Naive thymus-derived CD4-positive, alpha-beta T cell (primary cell): ENCODE results near the gene NPHP4. TPM values are rescaled to one million over a fixed set of nuclear protein-coding genes. Genes with fewer than 3 reads are reported as not detected.

ENCODE experiments used
- ATAC-seq: fragments of 150-1000 bp; cut with Tn5 transposase; 2 replicates; pipeline ENCODE4 v1.10.0; 2021; ENCODE audit warnings: mild to moderate bottlenecking, moderate library complexity
- CTCF ChIA-PET: fragments of 350-600 bp; sonication (Branson Sonifier 250); formaldehyde crosslinking; loops from one replicate; lab custom pipeline; 2021; ENCODE audit warnings: antibody characterized with exemption; lab: Charles Lee
- POLR2A ChIA-PET: fragments of 350-600 bp; sonication (Branson Sonifier 250); formaldehyde crosslinking; loops from one replicate; lab custom pipeline; 2021; ENCODE audit warnings: antibody characterized with exemption, inconsistent platforms; lab: Charles Lee
- DNase-seq, 9 donors: peaks; one replicate each; pipeline versions ENCODE4 v3.0.0 to v3.0.0-alpha.2; 2020 to 2022; ENCODE audit warnings: mixed read lengths in 1 of 9
- H3K27ac ChIP-seq: one replicate; pipeline ENCODE4 v1.7.0; 2013; ENCODE audit warnings: mild to moderate bottlenecking, low read depth, low read length, moderate library complexity
- H3K27me3 ChIP-seq, 2 donors: one replicate each; pipeline ENCODE4 v1.7.0; 2013; ENCODE audit warnings: low read length in 2 of 2, mild to moderate bottlenecking in 2 of 2, moderate library complexity in 2 of 2; ENCODE audit not compliant: control insufficient read depth in 2 of 2, insufficient read depth in 2 of 2
- H3K36me3 ChIP-seq, 3 experiments: 1 replicate in 2 of 3; 2 replicates in 1 of 3; pipeline ENCODE4 v1.7.0; 2013; ENCODE audit warnings: low read length in 3 of 3, mild to moderate bottlenecking in 3 of 3, moderate library complexity in 1 of 3; ENCODE audit not compliant: insufficient read depth in 3 of 3, control insufficient read depth in 2 of 3
- H3K4me1 ChIP-seq, 2 donors: one replicate each; pipeline ENCODE4 v1.7.0; 2013; ENCODE audit warnings: low read length in 2 of 2, mild to moderate bottlenecking in 2 of 2, moderate library complexity in 1 of 2; ENCODE audit not compliant: control insufficient read depth in 2 of 2, insufficient read depth in 2 of 2
- H3K4me3 ChIP-seq: 2 replicates; pipeline ENCODE4 v1.7.0; 2013; ENCODE audit warnings: mild to moderate bottlenecking, low read length
- H3K9me3 ChIP-seq, 3 experiments: 1 replicate in 2 of 3; 2 replicates in 1 of 3; pipeline ENCODE4 v1.7.0; 2013; ENCODE audit warnings: low read length in 3 of 3; ENCODE audit not compliant: control insufficient read depth in 2 of 3
- H3K27ac Mint-ChIP-seq, 9 donors: one replicate each; pipeline ENCODE4 v1.8.0; 2020 to 2022; ENCODE audit warnings: mixed read lengths in 9 of 9, mild to moderate bottlenecking in 8 of 9, moderate library complexity in 5 of 9, inconsistent platforms in 2 of 9
- H3K27me3 Mint-ChIP-seq, 5 donors: one replicate each; pipeline ENCODE4 v1.8.0; 2021 to 2022; ENCODE audit warnings: mixed read lengths in 5 of 5, mild to moderate bottlenecking in 1 of 5
- H3K36me3 Mint-ChIP-seq, 5 donors: one replicate each; pipeline ENCODE4 v1.8.0; 2020 to 2022; ENCODE audit warnings: mixed read lengths in 5 of 5, mild to moderate bottlenecking in 3 of 5, inconsistent platforms in 1 of 5
- H3K4me1 Mint-ChIP-seq, 7 donors: one replicate each; pipeline ENCODE4 v1.8.0; 2020 to 2022; ENCODE audit warnings: mixed read lengths in 7 of 7, mild to moderate bottlenecking in 3 of 7, inconsistent platforms in 1 of 7
- H3K4me3 Mint-ChIP-seq, 10 donors: one replicate each; pipeline ENCODE4 v1.8.0; 2020 to 2022; ENCODE audit warnings: mild to moderate bottlenecking in 10 of 10, mixed read lengths in 10 of 10, moderate library complexity in 6 of 10, inconsistent platforms in 2 of 10
- H3K9me3 Mint-ChIP-seq, 11 donors: one replicate each; pipeline ENCODE4 v1.8.0; 2020 to 2022; ENCODE audit warnings: mixed read lengths in 11 of 11, mild to moderate bottlenecking in 4 of 11, inconsistent platforms in 1 of 11, moderate library complexity in 1 of 11
- intact Hi-C, 2 donors: fragments of 100-400 bp; cut with micrococcal nuclease; formaldehyde crosslinking; loops; one replicate each; pipeline ENCODE4 v1.15.1; 2023
- polyA plus RNA-seq, 2 donors: library from polyadenylated mRNA; unstranded; fragments of 300-500 nt; fragmentation: Illumina TruSeq; gene quantifications; one replicate each; pipeline ENCODE4 v1.2.3, GENCODE V29; 2021
- total RNA-seq, 6 experiments: library from RNA in 5 of 6; stranded (reverse) in 5 of 6; gene quantifications; 1 replicate in 5 of 6; 2 replicates in 1 of 6; pipeline ENCODE4 v1.2.3 and lab custom pipeline; 2021 to 2026

Gene NPHP4
- total and polyA plus RNA-seq, 7 experiments from 2014 or later = 0.40 to 20.6 (median 9.2) TPM

GRCh38 chr1:5943343-5944124 is 48.7 kb downstream of the NPHP4 start:
- H3K4me3 ChIP-seq = no peak overlapping the region
- no peaks in the 10 kb centered on the region for H3K4me1 ChIP-seq
- Mint-ChIP-seq H3K9me3 (no peaks in the 10 kb centered on the region), H3K36me3 (peaks cover 0 to 34% (median 4%) of the 10 kb centered on the region in 5 donors), H3K4me1 (no peaks in the 10 kb centered on the region), H3K27ac (peak overlapping the region in 1 of 9 donors; percentile 27), H3K27me3 (no peaks in the 10 kb centered on the region), H3K4me3 (no peak overlapping the region)
- no peak for ATAC-seq
- intact Hi-C loops = no loop called here
- no peaks in the 10 kb centered on the region for H3K9me3 ChIP-seq
- ChIA-PET CTCF (no interaction called here), POLR2A (no interaction called here)
- H3K27me3 ChIP-seq = no peaks in the 10 kb centered on the region
- DNase-seq = no peak
- H3K27ac ChIP-seq = no peak overlapping the region
- peaks cover 0 to 7% (median 0%) of the 10 kb centered on the region in 3 experiments for H3K36me3 ChIP-seq

- Mint-ChIP-seq H3K36me3 (peaks cover 0 to 33% (median 6%) of the 10 kb centered on the region in 5 donors), H3K27ac (no peak overlapping the region), H3K4me3 (no peak overlapping the region), H3K9me3 (no peaks in the 10 kb centered on the region), H3K4me1 (peaks cover 0 to 2% (median 0%) of the 10 kb centered on the region in 7 donors), H3K27me3 (no peaks in the 10 kb centered on the region)
- Histone ChIP-seq H3K27ac (no peak overlapping the region), H3K36me3 (peaks cover 0 to 9% (median 0%) of the 10 kb centered on the region in 3 experiments), H3K4me1 (no peaks in the 10 kb centered on the region), H3K27me3 (no peaks in the 10 kb centered on the region), H3K4me3 (no peak overlapping the region), H3K9me3 (no peaks in the 10 kb centered on the region)
- POLR2A ChIA-PET = no interaction called here
- no peak for ATAC-seq
- intact Hi-C loops = no loop called here
- CTCF ChIA-PET = no interaction called here
- no peak for DNase-seq
These were observed 50.6 kb downstream of the NPHP4 start for GRCh38 chr1:5941671-5942070.

GRCh38 chr1:5940723-5941407 is 51.4 kb downstream of the NPHP4 start:
- Mint-ChIP-seq H3K9me3 (no peaks in the 10 kb centered on the region), H3K4me3 (no peak overlapping the region), H3K27me3 (no peaks in the 10 kb centered on the region), H3K27ac (no peak overlapping the region), H3K4me1 (peaks cover 0 to 2% (median 0%) of the 10 kb centered on the region in 7 donors), H3K36me3 (peaks cover 0 to 33% (median 7%) of the 10 kb centered on the region in 5 donors)
- Histone ChIP-seq H3K27me3 (no peaks in the 10 kb centered on the region), H3K27ac (no peak overlapping the region), H3K9me3 (no peaks in the 10 kb centered on the region), H3K4me3 (no peak overlapping the region), H3K36me3 (peaks cover 0 to 6% (median 0%) of the 10 kb centered on the region in 3 experiments), H3K4me1 (no peaks in the 10 kb centered on the region)
- CTCF ChIA-PET = no interaction called here
- ATAC-seq (no peak), DNase-seq (no peak)
- POLR2A ChIA-PET = no interaction called here
- intact Hi-C loops = no loop called here

- Mint-ChIP-seq H3K4me3 (no peak overlapping the region), H3K9me3 (no peaks in the 10 kb centered on the region)
These were observed 52.7 kb downstream of the NPHP4 start for GRCh38 chr1:5939271-5940170.

GRCh38 chr1:5938101-5938646 is 54.1 kb downstream of the NPHP4 start:
- no peaks in the 10 kb centered on the region for H3K27me3 ChIP-seq
- Mint-ChIP-seq H3K4me3 (no peak overlapping the region), H3K9me3 (no peaks in the 10 kb centered on the region), H3K4me1 (peaks cover 0 to 2% (median 0%) of the 10 kb centered on the region in 7 donors), H3K27ac (no peak overlapping the region), H3K36me3 (peaks cover 0 to 37% (median 4%) of the 10 kb centered on the region in 5 donors), H3K27me3 (no peaks in the 10 kb centered on the region)
- H3K27ac ChIP-seq = no peak overlapping the region
- no peaks in the 10 kb centered on the region for H3K9me3 ChIP-seq
- ChIA-PET CTCF (no interaction called here), POLR2A (no interaction called here)
- no peak for DNase-seq
- no peaks in the 10 kb centered on the region for H3K4me1 ChIP-seq
- peaks cover 0 to 6% (median 0%) of the 10 kb centered on the region in 3 experiments for H3K36me3 ChIP-seq
- no peak overlapping the region for H3K4me3 ChIP-seq
- no peak for ATAC-seq
- intact Hi-C loops = no loop called here

More at GRCh38 chr1:5939271-5940170, 52.7 kb downstream of the NPHP4 start:
- peaks cover 0 to 2% (median 0%) of the 10 kb centered on the region in 7 donors for H3K4me1 Mint-ChIP-seq
- Histone ChIP-seq H3K27ac (no peak overlapping the region), H3K27me3 (no peaks in the 10 kb centered on the region), H3K4me3 (no peak overlapping the region), H3K4me1 (no peaks in the 10 kb centered on the region), H3K9me3 (no peaks in the 10 kb centered on the region), H3K36me3 (peaks cover 0 to 6% (median 0%) of the 10 kb centered on the region in 3 experiments)
- DNase-seq (no peak), ATAC-seq (no peak)
- CTCF ChIA-PET = no interaction called here
- H3K27me3 Mint-ChIP-seq = no peaks in the 10 kb centered on the region
- POLR2A ChIA-PET = no interaction called here
- H3K36me3 Mint-ChIP-seq = peaks cover 0 to 36% (median 5%) of the 10 kb centered on the region in 5 donors
- intact Hi-C loops = no loop called here
- H3K27ac Mint-ChIP-seq = peak overlapping the region in 2 of 9 donors; percentile 46 to 62

DNA sequence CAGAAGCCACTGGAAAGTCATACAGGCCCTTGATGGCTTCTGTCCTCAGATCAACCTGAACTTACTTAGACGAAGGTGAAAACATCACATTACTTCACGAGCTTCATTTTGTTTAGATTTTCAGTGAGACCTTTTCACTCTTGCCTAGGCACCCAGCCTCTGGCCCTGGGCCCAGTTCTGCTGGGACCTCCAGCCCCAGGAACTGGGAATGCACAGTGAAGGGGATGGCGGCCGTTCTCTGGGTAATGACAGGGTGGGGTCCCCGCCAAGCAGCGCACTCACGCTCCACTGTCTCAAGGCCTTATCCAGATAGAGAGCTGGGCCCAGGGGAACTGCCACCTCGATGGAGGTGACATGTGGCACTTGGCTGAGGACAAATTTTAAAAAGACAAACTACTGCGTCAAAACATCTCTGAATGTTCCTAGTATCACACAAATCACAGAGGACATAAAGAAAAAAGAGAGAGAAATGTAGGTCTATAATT is 54.8 kb downstream of the NPHP4 start:
- H3K27me3 ChIP-seq = no peaks in the 10 kb centered on the region

More for the DNA sequence above, 54.8 kb downstream of the NPHP4 start:
- Mint-ChIP-seq H3K27ac (peak overlapping the region in 1 of 9 donors; percentile 55), H3K27me3 (no peaks in the 10 kb centered on the region), H3K4me3 (no peak overlapping the region), H3K4me1 (peaks cover 0 to 2% (median 0%) of the 10 kb centered on the region in 7 donors), H3K36me3 (peaks cover 0 to 45% (median 4%) of the 10 kb centered on the region in 5 donors), H3K9me3 (no peaks in the 10 kb centered on the region)
- Histone ChIP-seq H3K4me3 (no peak overlapping the region), H3K4me1 (no peaks in the 10 kb centered on the region), H3K27ac (no peak overlapping the region), H3K9me3 (no peaks in the 10 kb centered on the region), H3K36me3 (peaks cover 0 to 10% (median 0%) of the 10 kb centered on the region in 3 experiments)
- intact Hi-C loops = no loop called here
- ATAC-seq (no peak), DNase-seq (no peak)
- ChIA-PET POLR2A (no interaction called here), CTCF (no interaction called here)
